ENCODE results near the gene GJB5.

GJB5 gene

DNA sequence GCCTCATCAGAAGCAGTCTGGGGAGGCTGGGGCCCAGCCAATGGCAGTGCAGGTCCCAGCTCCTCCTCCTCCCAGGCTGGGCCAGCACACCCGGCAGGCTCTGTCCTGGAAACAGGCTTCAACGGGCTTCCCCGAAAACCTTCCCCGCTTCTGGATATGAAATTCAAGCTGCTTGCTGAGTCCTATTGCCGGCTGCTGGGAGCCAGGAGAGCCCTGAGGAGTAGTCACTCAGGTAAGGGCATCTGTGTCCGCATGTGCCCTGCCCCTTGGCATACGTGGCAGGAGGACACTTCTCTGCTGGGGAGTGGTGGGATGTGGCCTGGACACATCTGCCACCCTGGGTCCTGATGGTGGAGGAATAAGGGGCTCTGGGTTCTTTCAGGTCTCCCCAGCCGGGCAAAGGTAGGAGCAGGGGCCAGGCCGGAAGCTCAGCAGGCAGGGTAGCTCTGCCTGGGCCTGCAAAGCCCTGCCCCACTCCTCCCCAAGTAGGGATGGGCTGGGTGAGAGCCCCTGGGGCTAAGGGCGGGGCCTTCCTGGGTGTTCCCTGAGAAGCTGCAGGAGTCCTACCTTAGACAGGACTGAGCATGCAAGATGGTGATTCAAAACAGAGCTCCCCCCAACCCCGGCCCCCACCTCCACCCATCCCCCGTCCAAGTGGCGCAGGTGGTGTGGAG lies at the start of gene GJB5:
Gene GJB5 (plus strand): TSS at position 84 of the 674 bp plus-strand sequence. CDS start 2,284 bp downstream, outside the sequence.
- no peaks in the 10 kb centered on the region for H3K4me1 Mint-ChIP-seq (ENCODE audit: low read depth)
- intact Hi-C loops (cut with micrococcal nuclease), result no loop called here
- H3K9me3 Mint-ChIP-seq, result no peaks in the 10 kb centered on the region
- no peaks in the 10 kb centered on the region for H3K36me3 Mint-ChIP-seq (ENCODE audit: low read depth)
- no peak within 1 kb of the TSS for H3K27ac Mint-ChIP-seq
- H3K4me3 Mint-ChIP-seq, result no peak within 1 kb of the TSS
- H3K27me3 Mint-ChIP-seq, result peaks cover 1% of the 10 kb centered on the region

DNA sequence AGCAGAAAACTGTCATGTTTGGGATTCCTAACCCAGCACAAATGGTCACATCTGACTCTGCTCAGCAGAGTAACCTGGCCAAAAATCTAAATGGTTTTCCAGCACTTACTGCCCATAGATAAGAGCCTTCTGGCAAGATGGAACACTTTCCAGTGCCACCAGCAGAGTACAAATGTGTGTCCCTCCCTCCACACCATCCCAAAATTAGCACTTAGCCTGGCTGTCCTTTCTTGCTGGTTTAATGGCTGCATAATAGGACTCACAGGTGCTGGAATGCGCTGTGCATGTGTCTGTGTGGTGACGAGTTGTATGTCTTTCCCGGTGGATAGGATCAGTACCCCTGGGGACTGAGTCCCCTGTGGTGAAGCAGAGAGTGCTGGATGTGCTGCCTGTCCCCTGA lies 49.8 kb upstream of the GJB5 start:
- intact Hi-C loops (cut with micrococcal nuclease), result no loop called here
- H3K27ac Mint-ChIP-seq, result no peak overlapping the region
- no peak overlapping the region for H3K4me3 Mint-ChIP-seq
- no peaks in the 10 kb centered on the region for H3K4me1 Mint-ChIP-seq (ENCODE audit: low read depth)
- peaks cover 13% of the 10 kb centered on the region for H3K27me3 Mint-ChIP-seq
- no peaks in the 10 kb centered on the region for H3K9me3 Mint-ChIP-seq
- H3K36me3 Mint-ChIP-seq (ENCODE audit: low read depth), result no peaks in the 10 kb centered on the region

DNA sequence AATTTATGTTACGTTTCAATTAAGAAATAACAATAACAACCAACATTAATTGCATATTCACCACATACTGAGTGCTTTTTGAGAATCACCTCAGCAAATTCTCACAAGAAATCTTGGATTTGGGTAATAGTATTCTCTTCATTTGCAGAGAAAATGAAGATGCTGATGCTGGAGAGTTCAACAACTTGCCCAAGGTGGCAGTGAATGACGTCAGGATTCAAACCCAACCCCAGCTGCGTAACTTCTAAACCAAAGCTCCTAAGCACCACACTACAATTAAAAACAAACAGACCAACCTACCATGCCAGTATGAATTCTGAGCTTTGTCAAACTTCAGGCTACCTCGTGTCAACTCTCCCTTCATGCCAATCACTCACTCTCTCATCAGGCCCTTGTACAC lies 46.7 kb upstream of the GJB5 start:
- Mint-ChIP-seq H3K27me3 (peaks cover 10% of the 10 kb centered on the region), H3K36me3 (ENCODE audit: low read depth) (no peaks in the 10 kb centered on the region), H3K27ac (no peak overlapping the region), H3K4me3 (no peak overlapping the region), H3K4me1 (ENCODE audit: low read depth) (no peaks in the 10 kb centered on the region), H3K9me3 (no peaks in the 10 kb centered on the region)
- intact Hi-C loops (cut with micrococcal nuclease), result no loop called here

DNA sequence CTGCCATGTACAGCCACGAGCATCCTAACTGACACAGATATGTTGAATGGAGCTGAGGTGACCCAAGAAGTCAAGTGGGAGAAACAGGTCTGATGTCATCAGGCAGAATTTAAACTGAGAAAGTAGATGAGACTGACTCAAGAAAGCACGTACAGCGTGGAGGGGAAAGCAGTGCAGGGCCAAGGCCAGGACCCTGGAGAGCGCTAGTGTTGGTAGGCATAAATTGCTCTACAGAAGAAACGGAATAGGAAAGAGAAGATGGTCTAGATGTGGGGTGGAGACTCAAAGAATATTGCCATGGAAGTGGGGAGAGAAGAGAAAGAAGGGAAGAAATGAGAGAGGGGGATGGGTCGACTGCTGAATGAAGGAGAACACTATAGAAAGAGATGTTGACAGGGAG lies 45.3 kb upstream of the GJB5 start:
- H3K27me3 Mint-ChIP-seq, result peaks cover 8% of the 10 kb centered on the region
- H3K9me3 Mint-ChIP-seq, result no peaks in the 10 kb centered on the region
- no peaks in the 10 kb centered on the region for H3K36me3 Mint-ChIP-seq (ENCODE audit: low read depth)
- intact Hi-C loops (cut with micrococcal nuclease), result no loop called here
- no peak overlapping the region for H3K27ac Mint-ChIP-seq
- H3K4me3 Mint-ChIP-seq, result no peak overlapping the region
- H3K4me1 Mint-ChIP-seq (ENCODE audit: low read depth), result no peaks in the 10 kb centered on the region

DNA sequence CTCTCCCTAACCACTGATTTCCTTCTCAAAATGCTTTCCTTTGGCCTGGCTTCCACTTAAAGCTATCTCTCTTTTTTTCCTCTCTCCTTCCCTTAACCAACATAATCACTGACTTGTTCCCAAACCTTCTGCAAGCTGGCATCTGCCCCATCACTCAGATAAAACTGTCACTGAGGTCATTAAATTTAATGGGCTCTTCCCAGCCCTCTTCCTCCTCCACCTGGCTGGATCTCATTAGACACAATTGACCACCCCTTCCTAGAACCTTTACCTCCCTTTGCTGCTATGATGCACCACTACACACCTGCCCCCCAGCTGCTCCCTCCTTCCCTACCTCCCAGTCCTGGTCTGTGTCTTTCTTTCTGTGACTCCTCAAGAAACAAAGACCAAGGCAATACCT lies 44.0 kb upstream of the GJB5 start:
- Mint-ChIP-seq H3K36me3 (ENCODE audit: low read depth) (no peaks in the 10 kb centered on the region), H3K4me1 (ENCODE audit: low read depth) (no peaks in the 10 kb centered on the region), H3K27me3 (peaks cover 5% of the 10 kb centered on the region), H3K9me3 (no peaks in the 10 kb centered on the region), H3K4me3 (no peak overlapping the region), H3K27ac (no peak overlapping the region)
- intact Hi-C loops (cut with micrococcal nuclease), result no loop called here

DNA sequence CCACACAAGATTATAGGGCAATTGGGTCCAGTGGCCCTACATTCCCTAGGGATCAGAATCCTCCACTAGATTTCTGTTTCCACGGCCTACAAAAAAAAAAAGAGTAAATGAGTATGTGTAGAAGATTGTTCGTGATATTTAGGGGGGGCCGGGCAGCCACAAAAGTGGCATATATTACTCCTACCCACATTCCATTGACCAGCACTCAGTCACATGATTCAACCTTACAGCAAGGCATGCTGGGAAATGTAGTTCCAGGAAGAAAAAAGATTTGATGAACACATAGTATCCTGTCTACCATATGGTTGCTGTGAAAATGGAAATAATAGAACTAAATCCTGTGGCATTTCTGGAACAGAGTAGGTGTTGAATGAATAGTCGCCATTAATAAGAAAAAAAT lies 43.4 kb upstream of the GJB5 start:
- intact Hi-C loops (cut with micrococcal nuclease), result no loop called here
- H3K27ac Mint-ChIP-seq, result no peak overlapping the region
- no peaks in the 10 kb centered on the region for H3K4me1 Mint-ChIP-seq (ENCODE audit: low read depth)
- no peaks in the 10 kb centered on the region for H3K9me3 Mint-ChIP-seq
- no peaks in the 10 kb centered on the region for H3K36me3 Mint-ChIP-seq (ENCODE audit: low read depth)
- peaks cover 5% of the 10 kb centered on the region for H3K27me3 Mint-ChIP-seq
- H3K4me3 Mint-ChIP-seq, result no peak overlapping the region

DNA sequence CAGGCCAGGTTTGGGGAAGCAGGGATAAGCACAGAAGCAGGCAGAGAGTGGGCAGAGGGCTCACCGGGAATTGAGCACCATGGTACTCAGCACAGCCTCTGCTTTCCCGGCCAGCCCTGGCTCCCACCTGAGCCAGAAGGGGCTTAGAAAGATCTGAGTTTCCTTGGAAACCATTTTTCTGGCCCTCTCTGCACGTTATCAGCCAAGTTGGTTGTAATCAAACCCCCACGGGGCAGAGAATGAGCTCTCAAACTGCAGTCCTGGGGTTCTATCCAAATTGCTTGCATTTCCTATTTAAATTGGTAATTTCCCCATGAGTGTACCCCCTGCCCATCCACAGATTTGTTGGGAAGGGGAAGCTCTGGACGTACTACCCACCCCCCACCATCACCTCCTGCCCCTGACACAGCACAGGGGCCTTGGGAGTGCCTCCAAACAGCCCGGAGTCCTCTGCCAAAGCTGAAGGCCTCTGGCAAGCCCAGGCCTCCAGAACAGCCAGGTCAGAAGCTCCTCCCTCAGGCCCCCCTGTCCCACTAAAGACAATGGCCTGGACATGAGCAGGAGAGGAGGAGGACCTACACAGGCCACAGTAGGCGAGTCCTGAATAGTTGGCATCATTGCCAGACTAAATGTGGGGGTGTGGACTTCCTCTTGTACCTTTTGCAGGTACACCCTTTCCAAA lies 42.7 kb upstream of the GJB5 start:
- Mint-ChIP-seq H3K4me3 (no peak overlapping the region), H3K4me1 (ENCODE audit: low read depth) (no peaks in the 10 kb centered on the region), H3K36me3 (ENCODE audit: low read depth) (no peaks in the 10 kb centered on the region), H3K9me3 (no peaks in the 10 kb centered on the region), H3K27me3 (peaks cover 5% of the 10 kb centered on the region), H3K27ac (no peak overlapping the region)
- intact Hi-C loops (cut with micrococcal nuclease), result no loop called here

DNA sequence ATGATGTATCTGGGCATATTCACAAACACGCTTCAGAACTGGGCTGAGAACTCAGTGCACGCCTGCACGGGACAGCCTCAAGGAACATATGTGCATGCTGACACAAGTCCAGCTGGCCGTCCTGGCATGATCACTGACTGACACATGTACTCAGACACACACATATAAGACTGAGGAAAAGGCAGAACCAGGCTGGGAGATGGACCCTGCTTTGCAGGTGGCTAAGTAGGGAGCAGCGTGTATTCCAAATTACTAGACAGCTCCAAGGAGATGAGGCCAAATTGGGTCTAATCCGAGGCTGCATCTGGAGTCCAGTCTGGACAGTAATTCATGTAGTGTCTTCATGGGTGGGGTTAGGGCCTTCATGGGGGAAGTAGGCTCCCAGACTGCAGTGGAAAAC lies 41.4 kb upstream of the GJB5 start:
- H3K9me3 Mint-ChIP-seq, result no peaks in the 10 kb centered on the region
- H3K4me3 Mint-ChIP-seq, result no peak overlapping the region
- peaks cover 3% of the 10 kb centered on the region for H3K27me3 Mint-ChIP-seq
- intact Hi-C loops (cut with micrococcal nuclease), result no loop called here
- no peaks in the 10 kb centered on the region for H3K36me3 Mint-ChIP-seq (ENCODE audit: low read depth)
- H3K4me1 Mint-ChIP-seq (ENCODE audit: low read depth), result no peaks in the 10 kb centered on the region
- H3K27ac Mint-ChIP-seq, result no peak overlapping the region

DNA sequence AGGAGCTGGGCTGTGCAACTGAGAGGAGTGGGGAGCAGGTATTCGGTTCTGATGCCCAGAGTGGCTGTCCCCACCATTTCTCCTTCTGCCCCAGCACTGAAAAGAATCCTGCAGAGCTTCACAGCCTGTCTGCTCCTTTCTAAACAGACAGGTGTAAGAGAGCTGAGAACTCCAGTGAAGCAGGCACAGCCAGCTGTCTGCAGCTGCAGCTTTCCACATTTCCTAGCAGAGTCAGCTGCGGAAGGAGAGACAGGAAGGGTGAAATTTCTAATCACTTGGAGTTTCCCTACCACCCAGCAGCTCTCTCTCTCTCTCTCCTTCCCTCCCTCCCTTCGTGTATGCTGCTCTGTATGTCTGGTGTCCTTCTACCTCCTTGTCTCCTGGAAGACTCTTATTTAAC lies 40.5 kb upstream of the GJB5 start:
- H3K36me3 Mint-ChIP-seq (ENCODE audit: low read depth), result no peaks in the 10 kb centered on the region
- H3K4me3 Mint-ChIP-seq, result no peak overlapping the region
- no peaks in the 10 kb centered on the region for H3K27me3 Mint-ChIP-seq
- no peaks in the 10 kb centered on the region for H3K9me3 Mint-ChIP-seq
- H3K4me1 Mint-ChIP-seq (ENCODE audit: low read depth), result no peaks in the 10 kb centered on the region
- no peak overlapping the region for H3K27ac Mint-ChIP-seq
- intact Hi-C loops (cut with micrococcal nuclease), result no loop called here

DNA sequence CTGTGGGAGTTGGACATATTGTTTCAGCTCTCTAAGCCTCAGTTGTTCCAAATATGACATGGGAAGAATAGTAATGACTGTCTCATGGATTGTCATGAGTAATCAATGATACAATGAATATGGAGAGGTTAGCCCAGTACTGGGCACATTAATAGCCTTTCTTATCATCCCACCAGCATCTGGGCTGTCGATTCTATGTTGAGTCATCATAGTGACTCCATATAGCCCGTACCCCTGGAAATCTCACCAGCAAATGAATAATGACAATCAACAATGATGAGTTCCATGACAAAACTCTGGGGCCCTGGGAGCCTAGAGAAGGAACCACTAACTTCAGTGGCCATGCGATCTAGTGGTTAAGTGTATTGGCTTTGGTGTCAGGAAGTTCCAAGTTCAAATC lies 39.7 kb upstream of the GJB5 start:
- Mint-ChIP-seq H3K36me3 (ENCODE audit: low read depth) (no peaks in the 10 kb centered on the region), H3K27me3 (peaks cover 1% of the 10 kb centered on the region), H3K4me3 (no peak overlapping the region), H3K27ac (no peak overlapping the region), H3K9me3 (no peaks in the 10 kb centered on the region), H3K4me1 (ENCODE audit: low read depth) (no peaks in the 10 kb centered on the region)
- intact Hi-C loops (cut with micrococcal nuclease), result no loop called here

DNA sequence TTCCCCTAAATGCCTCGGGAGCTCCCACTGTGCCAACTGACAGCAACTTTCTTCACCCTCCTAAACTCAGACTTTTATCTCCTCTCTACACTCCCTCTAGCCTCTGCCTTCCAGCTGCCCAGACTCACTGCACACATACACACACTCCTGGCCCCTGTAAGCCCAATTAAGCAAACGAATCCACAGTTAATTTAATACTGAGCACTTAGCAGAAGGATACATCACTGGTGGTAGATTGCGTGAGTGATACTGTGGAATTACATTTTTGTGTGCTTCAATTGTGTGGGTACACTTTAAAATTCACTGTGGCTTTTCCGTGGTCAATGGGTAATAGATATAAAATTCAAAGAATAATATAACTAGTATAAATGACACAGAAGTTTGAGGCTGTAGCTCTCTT lies 33.6 kb upstream of the GJB5 start:
- intact Hi-C loops (cut with micrococcal nuclease), result no loop called here
- Mint-ChIP-seq H3K4me1 (ENCODE audit: low read depth) (no peaks in the 10 kb centered on the region), H3K9me3 (no peaks in the 10 kb centered on the region), H3K4me3 (no peak overlapping the region), H3K27me3 (peaks cover 7% of the 10 kb centered on the region), H3K27ac (no peak overlapping the region), H3K36me3 (ENCODE audit: low read depth) (no peaks in the 10 kb centered on the region)

DNA sequence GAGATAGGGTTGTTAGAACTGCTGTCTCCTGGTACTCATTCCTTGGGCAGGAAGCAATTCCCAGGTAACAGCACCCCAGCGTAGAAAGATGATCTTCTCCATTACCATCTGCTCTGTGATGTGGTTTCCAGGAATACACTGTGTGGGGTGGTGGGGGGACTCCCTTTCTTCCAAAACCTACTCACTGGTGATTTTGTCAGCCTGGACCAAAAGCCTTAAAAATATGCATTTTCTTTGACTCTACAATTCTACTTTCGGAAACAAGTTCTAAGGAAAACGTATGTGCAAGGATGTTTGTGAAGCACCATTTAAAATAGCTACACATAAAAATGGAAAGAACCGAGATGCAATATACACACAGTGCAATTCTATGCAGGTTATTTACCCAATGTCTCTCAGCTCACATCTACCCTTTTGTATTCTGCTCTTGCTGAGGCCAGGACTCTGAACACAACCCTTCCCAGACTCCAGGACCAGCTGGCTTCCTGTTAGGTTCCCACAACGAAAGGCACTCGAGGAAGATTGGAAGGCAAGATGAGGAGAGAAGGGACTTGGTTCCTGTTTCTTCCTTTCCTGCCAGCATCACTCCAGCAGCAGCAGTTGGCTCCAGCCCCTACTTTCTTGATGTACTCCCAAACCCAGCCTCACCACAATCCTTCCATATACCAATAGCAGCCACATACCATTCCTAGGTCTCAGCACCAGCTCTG lies 33.0 kb upstream of the GJB5 start:
- Mint-ChIP-seq H3K9me3 (no peaks in the 10 kb centered on the region), H3K4me3 (no peak overlapping the region), H3K27ac (no peak overlapping the region), H3K4me1 (ENCODE audit: low read depth) (no peaks in the 10 kb centered on the region), H3K36me3 (ENCODE audit: low read depth) (no peaks in the 10 kb centered on the region), H3K27me3 (peaks cover 7% of the 10 kb centered on the region)
- intact Hi-C loops (cut with micrococcal nuclease), result no loop called here

DNA sequence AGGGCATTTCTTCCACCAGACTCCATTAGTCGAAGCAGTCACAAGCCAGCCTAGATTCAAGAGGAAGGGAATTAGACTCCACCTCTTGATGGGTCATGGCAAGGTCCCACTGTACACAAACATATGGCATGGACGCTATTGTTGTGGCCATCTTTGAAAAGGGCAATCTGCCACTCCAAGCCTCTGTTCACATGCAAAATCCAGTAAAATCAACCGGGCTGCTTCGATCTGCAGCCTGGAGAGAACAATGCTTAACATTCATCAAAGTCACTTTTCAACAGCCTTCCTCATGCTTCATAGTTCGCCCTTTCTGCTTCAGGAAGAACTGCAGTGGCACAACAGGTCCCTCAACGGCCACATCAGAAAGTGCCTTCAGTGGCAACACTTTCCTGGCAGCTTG lies 28.0 kb upstream of the GJB5 start:
- no peaks in the 10 kb centered on the region for H3K4me1 Mint-ChIP-seq (ENCODE audit: low read depth)
- peaks cover 6% of the 10 kb centered on the region for H3K27me3 Mint-ChIP-seq
- intact Hi-C loops (cut with micrococcal nuclease), result no loop called here
- no peak overlapping the region for H3K4me3 Mint-ChIP-seq
- H3K36me3 Mint-ChIP-seq (ENCODE audit: low read depth), result no peaks in the 10 kb centered on the region
- H3K9me3 Mint-ChIP-seq, result no peaks in the 10 kb centered on the region
- no peak overlapping the region for H3K27ac Mint-ChIP-seq

DNA sequence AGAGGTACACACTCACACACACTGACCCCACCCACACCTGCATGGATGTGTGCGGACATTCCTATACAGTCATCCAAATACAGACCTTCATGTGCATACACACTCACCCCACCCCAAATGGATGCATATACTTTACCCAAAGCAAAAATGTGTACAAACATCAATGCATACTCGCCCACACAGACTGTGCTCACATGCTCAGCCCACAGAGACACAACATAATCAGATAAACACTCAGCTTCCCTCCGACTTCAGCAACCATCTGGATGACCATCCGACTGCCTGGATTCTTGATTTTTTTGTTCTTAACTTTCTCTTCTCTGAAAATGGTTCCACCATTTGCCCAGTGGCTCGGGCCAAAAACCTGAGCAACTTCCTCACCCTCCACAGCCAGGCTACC lies 24.4 kb upstream of the GJB5 start:
- H3K4me1 Mint-ChIP-seq (ENCODE audit: low read depth), result no peaks in the 10 kb centered on the region
- no peaks in the 10 kb centered on the region for H3K36me3 Mint-ChIP-seq (ENCODE audit: low read depth)
- intact Hi-C loops (cut with micrococcal nuclease), result no loop called here
- peaks cover 3% of the 10 kb centered on the region for H3K27me3 Mint-ChIP-seq
- no peak overlapping the region for H3K27ac Mint-ChIP-seq
- no peak overlapping the region for H3K4me3 Mint-ChIP-seq
- no peaks in the 10 kb centered on the region for H3K9me3 Mint-ChIP-seq

Data from dendritic cell treated with granulocyte-macrophage colony-stimulating factor and Interleukin-4, amounts not matched to agents 40 ng/mL and 50 ng/mL, for 4 days (primary cell).